Esophagus squamous epithelium (tissue), 5 donors: ENCODE measurements around the gene KRT84. TPM values are rescaled to one million over a fixed set of nuclear protein-coding genes. Genes with fewer than 3 reads are reported as not detected.

Experiments used
- DNase-seq: peaks from one replicate; lab custom pipeline; 2025; lab: John Stamatoyannopoulos, UW
- H3K27ac ChIP-seq, 4 donors: fragments of 200-600 bp; sonication (generic); one replicate each; pipeline ENCODE4 v1.5.1; 2016 to 2019; ENCODE audit warnings: mild to moderate bottlenecking in 1 of 4
- H3K27me3 ChIP-seq, 4 donors: fragments of 200-600 bp; sonication (generic); 1 replicate in 3 of 4; 2 replicates in 1 of 4; pipeline versions ENCODE4 v1.5.1 to v1.6.0; 2017 to 2021; ENCODE audit warnings: antibody characterized with exemption in 1 of 4
- H3K36me3 ChIP-seq, 3 donors: fragments of 200-600 bp; sonication (generic); one replicate each; pipeline ENCODE4 v1.5.1; 2016 to 2019
- H3K4me1 ChIP-seq, 3 donors: fragments of 200-600 bp; sonication (generic); one replicate each; pipeline ENCODE4 v1.5.1; 2017 to 2019
- H3K4me3 ChIP-seq, 4 donors: fragments of 200-600 bp; sonication (generic); 1 replicate in 3 of 4; 2 replicates in 1 of 4; pipeline ENCODE4 v1.5.1; 2016 to 2019; ENCODE audit warnings: mild to moderate bottlenecking in 2 of 4, moderate library complexity in 1 of 4
- H3K9me3 ChIP-seq, 3 donors: fragments of 200-600 bp; sonication (generic); one replicate each; pipeline ENCODE4 v1.5.1; 2016 to 2019
- POLR2A ChIP-seq, 4 donors: fragments of 450-650 bp; IDR thresholded peaks; one replicate each; pipeline ENCODE4 v1.6.1; 2017; ENCODE audit warnings: antibody characterized with exemption in 4 of 4, mild to moderate bottlenecking in 4 of 4, moderate library complexity in 3 of 4
- WGBS, 2 donors: methylation state at CpG; one replicate each; pipeline ENCODE4 v1.1.5; 2018; 5-methylcytosine and 5-hydroxymethylcytosine counted together
- intact Hi-C: fragments of 100-400 bp; cut with DNase I; formaldehyde crosslinking; loops from one replicate; pipeline ENCODE4 v1.15.0; 2022
- total RNA-seq, 4 donors: library from RNA; depleted of rRNA; stranded (reverse); fragments of >200 nt; gene quantifications; one replicate each; pipeline ENCODE4 v1.1.0, GENCODE V29; 2016
- TF ChIP-seq, protein P1 (sequence below), 6 experiments: fragments of 450-650 bp in 4 of 6; fragments of 200-600 bp in 2 of 6; sonication (generic) in 2 of 6; IDR thresholded peaks; one replicate each; pipeline ENCODE4 v1.5.1; 2016 to 2019; ENCODE audit warnings: antibody characterized with exemption in 6 of 6, mild to moderate bottlenecking in 4 of 6, moderate library complexity in 4 of 6
- donor health status: DM: yes; HTN: yes; CAD: no.

The KRT84 gene
- total RNA-seq, 4 donors from 2014 or later = 0.30 TPM; not detected in 3

DNA sequence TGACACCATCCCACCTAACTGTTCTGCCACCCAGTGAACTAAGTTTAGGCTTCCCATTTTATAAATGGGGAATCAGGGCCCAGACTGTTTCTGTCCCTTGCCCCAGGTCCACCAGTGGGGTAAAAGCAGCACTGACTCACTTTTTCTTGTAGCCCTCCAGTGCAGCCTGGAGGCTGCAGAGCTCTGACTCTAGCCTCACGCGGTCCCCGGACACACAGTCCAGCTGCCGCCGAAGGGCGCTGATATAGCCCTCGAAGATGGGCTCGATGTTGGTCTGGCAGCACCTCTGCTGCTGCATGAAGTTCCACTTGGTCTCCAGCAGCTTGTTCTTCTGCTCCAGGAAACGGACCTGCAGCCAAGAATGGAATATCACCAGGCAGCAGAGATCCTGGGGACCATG, 18.1 kb upstream of the KRT84 start:
- no peak overlapping the region for H3K27ac ChIP-seq
- H3K36me3 ChIP-seq = no peaks in the 10 kb centered on the region
- WGBS, 2 donors = 90 to 95% methylated on average over 5 to 9 of the region's 9 CpGs
- peaks cover 0 to 20% (median 0%) of the 10 kb centered on the region in 4 donors for H3K27me3 ChIP-seq
- no peaks in the 10 kb centered on the region for H3K4me1 ChIP-seq
- no peak for TF ChIP-seq POLR2A (IDR thresholded peaks at IDR 0.05)
- no peaks in the 10 kb centered on the region for H3K9me3 ChIP-seq
- H3K4me3 ChIP-seq = no peak overlapping the region
- intact Hi-C loops = no loop called here
- DNase-seq = no peak

GRCh38 chr12:52402873-52403540, 17.6 kb upstream of the KRT84 start:
- WGBS, 2 donors = 47 to 80% methylated on average over 3 of the region's 3 CpGs
- H3K27ac ChIP-seq = no peak overlapping the region
- intact Hi-C loops = no loop called here

GRCh38 chr12:52402377-52402776, 16.9 kb upstream of the KRT84 start:
- H3K27ac ChIP-seq = no peak overlapping the region
- H3K36me3 ChIP-seq = no peaks in the 10 kb centered on the region
- WGBS, 2 donors = 100% methylated on average over 2 of the region's 2 CpGs
- peaks cover 0 to 8% (median 0%) of the 10 kb centered on the region in 4 donors for H3K27me3 ChIP-seq
- intact Hi-C loops = no loop called here
- TF ChIP-seq, protein P1, sequence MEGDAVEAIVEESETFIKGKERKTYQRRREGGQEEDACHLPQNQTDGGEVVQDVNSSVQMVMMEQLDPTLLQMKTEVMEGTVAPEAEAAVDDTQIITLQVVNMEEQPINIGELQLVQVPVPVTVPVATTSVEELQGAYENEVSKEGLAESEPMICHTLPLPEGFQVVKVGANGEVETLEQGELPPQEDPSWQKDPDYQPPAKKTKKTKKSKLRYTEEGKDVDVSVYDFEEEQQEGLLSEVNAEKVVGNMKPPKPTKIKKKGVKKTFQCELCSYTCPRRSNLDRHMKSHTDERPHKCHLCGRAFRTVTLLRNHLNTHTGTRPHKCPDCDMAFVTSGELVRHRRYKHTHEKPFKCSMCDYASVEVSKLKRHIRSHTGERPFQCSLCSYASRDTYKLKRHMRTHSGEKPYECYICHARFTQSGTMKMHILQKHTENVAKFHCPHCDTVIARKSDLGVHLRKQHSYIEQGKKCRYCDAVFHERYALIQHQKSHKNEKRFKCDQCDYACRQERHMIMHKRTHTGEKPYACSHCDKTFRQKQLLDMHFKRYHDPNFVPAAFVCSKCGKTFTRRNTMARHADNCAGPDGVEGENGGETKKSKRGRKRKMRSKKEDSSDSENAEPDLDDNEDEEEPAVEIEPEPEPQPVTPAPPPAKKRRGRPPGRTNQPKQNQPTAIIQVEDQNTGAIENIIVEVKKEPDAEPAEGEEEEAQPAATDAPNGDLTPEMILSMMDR (IDR thresholded peaks at IDR 0.05) = no peak
- no peak for TF ChIP-seq POLR2A (IDR thresholded peaks at IDR 0.05)
- no peaks in the 10 kb centered on the region for H3K4me1 ChIP-seq
- H3K9me3 ChIP-seq = no peaks in the 10 kb centered on the region
- no peak for DNase-seq
- no peak overlapping the region for H3K4me3 ChIP-seq

More at GRCh38 chr12:52402873-52403540, 17.6 kb upstream of the KRT84 start:
- Histone ChIP-seq H3K4me1 (no peaks in the 10 kb centered on the region), H3K27me3 (peaks cover 0 to 14% (median 0%) of the 10 kb centered on the region in 4 donors), H3K9me3 (no peaks in the 10 kb centered on the region), H3K4me3 (no peak overlapping the region), H3K36me3 (no peaks in the 10 kb centered on the region)
- DNase-seq = no peak
- no peak for TF ChIP-seq POLR2A (IDR thresholded peaks at IDR 0.05)
- TF ChIP-seq, protein P1 (IDR thresholded peaks at IDR 0.05) = no peak

DNA sequence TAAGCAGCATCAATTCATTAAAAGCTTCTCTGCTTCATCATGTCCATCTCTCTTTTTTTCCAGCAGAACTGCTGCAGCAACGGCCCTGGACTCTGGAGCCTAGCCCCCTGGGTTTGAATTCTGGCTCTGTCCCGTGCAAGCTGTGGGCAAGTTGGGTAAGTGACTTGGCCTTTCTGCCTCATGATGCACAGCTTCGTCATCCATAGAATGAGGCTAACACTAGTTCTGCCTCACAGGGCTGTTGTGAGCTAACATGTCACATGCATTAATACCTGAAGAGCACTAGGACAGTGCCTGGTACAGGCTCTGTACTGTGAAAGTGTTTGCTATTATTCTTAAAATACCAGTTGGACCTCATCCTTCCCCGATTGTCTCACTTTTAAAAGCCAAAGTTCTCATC, 16.5 kb upstream of the KRT84 start:
- Histone ChIP-seq H3K4me3 (no peak overlapping the region), H3K36me3 (no peaks in the 10 kb centered on the region), H3K27ac (no peak overlapping the region), H3K27me3 (peaks cover 0 to 8% (median 0%) of the 10 kb centered on the region in 4 donors), H3K4me1 (no peaks in the 10 kb centered on the region), H3K9me3 (no peaks in the 10 kb centered on the region)
- WGBS, 2 donors = 61 to 72% methylated on average over 4 of the region's 4 CpGs
- intact Hi-C loops = no loop called here
- DNase-seq = no peak
- TF ChIP-seq POLR2A (IDR thresholded peaks at IDR 0.05) = no peak
- TF ChIP-seq, protein P1 (IDR thresholded peaks at IDR 0.05) = no peak

DNA sequence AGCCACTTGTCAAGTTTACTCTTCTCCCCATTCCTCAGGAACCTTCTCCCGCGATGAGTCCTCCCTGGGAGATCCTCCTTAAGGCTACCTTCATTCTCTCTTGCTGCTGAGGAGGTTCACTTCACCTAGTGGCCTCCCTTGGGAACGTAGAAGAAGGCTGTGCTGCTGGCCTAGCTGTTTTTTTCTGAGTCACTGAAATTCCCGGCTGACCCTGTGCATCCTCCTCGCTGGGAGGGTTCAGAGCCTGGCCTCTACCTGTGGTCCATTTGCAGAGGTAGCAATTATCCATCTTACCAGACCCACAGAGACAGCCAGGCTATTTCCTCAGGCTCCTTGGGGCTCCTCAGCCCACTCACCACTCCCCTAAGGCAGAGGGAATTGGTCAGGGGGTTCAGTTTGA, 16.1 kb upstream of the KRT84 start:
- Histone ChIP-seq H3K4me3 (no peak overlapping the region), H3K9me3 (no peaks in the 10 kb centered on the region), H3K27ac (no peak overlapping the region), H3K36me3 (no peaks in the 10 kb centered on the region), H3K27me3 (peaks cover 0 to 8% (median 0%) of the 10 kb centered on the region in 4 donors), H3K4me1 (peaks cover 0 to 1% (median 0%) of the 10 kb centered on the region in 3 donors)
- 79 to 92% methylated on average over 2 to 5 of the region's 5 CpGs for WGBS, 2 donors
- DNase-seq = no peak
- TF ChIP-seq, protein P1 (IDR thresholded peaks at IDR 0.05) = no peak
- no peak for TF ChIP-seq POLR2A (IDR thresholded peaks at IDR 0.05)
- intact Hi-C loops = no loop called here
